ENCODE results near the gene AGFG2.
A peak's percentile ranks its signal among the peaks of the same experiment; 100 is the strongest.

DNA sequence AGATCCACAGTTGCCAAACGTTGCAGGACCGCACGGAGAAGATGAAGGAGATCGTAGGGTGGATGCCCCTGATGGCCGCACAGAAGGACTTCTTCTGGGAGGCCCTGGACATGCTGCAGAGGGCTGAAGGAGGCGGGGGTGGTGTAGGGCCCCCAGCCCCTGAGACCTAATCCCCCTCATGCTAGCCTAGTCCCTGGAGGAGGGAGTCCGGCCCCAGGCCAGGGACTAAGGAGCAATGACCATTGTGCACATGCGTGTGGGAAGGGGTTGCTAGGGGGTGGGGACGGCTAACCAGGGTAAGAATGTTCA lies 61.7 kb downstream of the AGFG2 start:
- TF ChIP-seq CTCF (IDR thresholded peaks at IDR 0.05) = peak; percentile 1
- no peak for TF ChIP-seq EZH2 (IDR thresholded peaks at IDR 0.05)
- TF ChIP-seq EZH2phosphoT487 (IDR thresholded peaks at IDR 0.05) = no peak

Measured in neural progenitor cell (in vitro differentiated cells).